ENCODE data around the gene DLG1.
"Not testable (repeated sequence)": the region's sequence is repeated elsewhere in the genome, so short reads cannot be mapped to it uniquely, and the experiment has no call there.

DLG1 gene

GRCh38 chr3:197203714-197204146, 94.7 kb downstream of the DLG1 start:
- H3K9me3 ChIP-seq (ENCODE audit: control insufficient read depth, insufficient read depth, low read length) = no peaks in the 10 kb centered on the region
- no peak overlapping the region for H3K4me3 ChIP-seq (ENCODE audit: low read depth, low read length)
- no peak overlapping the region for H3K9ac ChIP-seq (ENCODE audit: low read depth, low read length)
- no peaks in the 10 kb centered on the region for H3K27me3 ChIP-seq (ENCODE audit: control insufficient read depth, insufficient read depth, low read length)
- peaks cover 25% of the 10 kb centered on the region for H3K4me1 ChIP-seq (ENCODE audit: control insufficient read depth, insufficient read depth, low read length)
- no peaks in the 10 kb centered on the region for H3K36me3 ChIP-seq (ENCODE audit: control insufficient read depth, insufficient read depth, low read length)

- Histone ChIP-seq H3K4me3 (ENCODE audit: low read depth, low read length) (no peak overlapping the region), H3K9ac (ENCODE audit: low read depth, low read length) (no peak overlapping the region), H3K9me3 (ENCODE audit: control insufficient read depth, insufficient read depth, low read length) (no peaks in the 10 kb centered on the region), H3K4me1 (ENCODE audit: control insufficient read depth, insufficient read depth, low read length) (peaks cover 25% of the 10 kb centered on the region), H3K27me3 (ENCODE audit: control insufficient read depth, insufficient read depth, low read length) (no peaks in the 10 kb centered on the region), H3K36me3 (ENCODE audit: control insufficient read depth, insufficient read depth, low read length) (no peaks in the 10 kb centered on the region)
These were observed 95.7 kb downstream of the DLG1 start for GRCh38 chr3:197202694-197203093.

GRCh38 chr3:197201791-197202452, 96.5 kb downstream of the DLG1 start:
- no peak overlapping the region for H3K9ac ChIP-seq (ENCODE audit: low read depth, low read length)
- H3K27me3 ChIP-seq (ENCODE audit: control insufficient read depth, insufficient read depth, low read length) = no peaks in the 10 kb centered on the region
- H3K9me3 ChIP-seq (ENCODE audit: control insufficient read depth, insufficient read depth, low read length) = no peaks in the 10 kb centered on the region
- H3K36me3 ChIP-seq (ENCODE audit: control insufficient read depth, insufficient read depth, low read length) = no peaks in the 10 kb centered on the region
- H3K4me3 ChIP-seq (ENCODE audit: low read depth, low read length) = no peak overlapping the region
- peaks cover 25% of the 10 kb centered on the region for H3K4me1 ChIP-seq (ENCODE audit: control insufficient read depth, insufficient read depth, low read length)

- H3K27me3 ChIP-seq (ENCODE audit: control insufficient read depth, insufficient read depth, low read length); H3K36me3 ChIP-seq (ENCODE audit: control insufficient read depth, insufficient read depth, low read length); H3K4me3 ChIP-seq (ENCODE audit: low read depth, low read length); H3K9me3 ChIP-seq (ENCODE audit: control insufficient read depth, insufficient read depth, low read length); H3K9ac ChIP-seq (ENCODE audit: low read depth, low read length): not testable (repeated sequence)
- H3K4me1 ChIP-seq (ENCODE audit: control insufficient read depth, insufficient read depth, low read length) = peaks cover 25% of the 10 kb centered on the region
These were observed 97.6 kb downstream of the DLG1 start for GRCh38 chr3:197200856-197201255.

- Histone ChIP-seq H3K27me3 (ENCODE audit: control insufficient read depth, insufficient read depth, low read length) (no peaks in the 10 kb centered on the region), H3K4me3 (ENCODE audit: low read depth, low read length) (no peak overlapping the region), H3K4me1 (ENCODE audit: control insufficient read depth, insufficient read depth, low read length) (peaks cover 1% of the 10 kb centered on the region), H3K36me3 (ENCODE audit: control insufficient read depth, insufficient read depth, low read length) (no peaks in the 10 kb centered on the region), H3K9me3 (ENCODE audit: control insufficient read depth, insufficient read depth, low read length) (no peaks in the 10 kb centered on the region), H3K9ac (ENCODE audit: low read depth, low read length) (no peak overlapping the region)
These were observed 101.1 kb downstream of the DLG1 start for GRCh38 chr3:197197334-197197733.

- no peaks in the 10 kb centered on the region for H3K27me3 ChIP-seq (ENCODE audit: control insufficient read depth, insufficient read depth, low read length)
- no peak overlapping the region for H3K9ac ChIP-seq (ENCODE audit: low read depth, low read length)
- no peaks in the 10 kb centered on the region for H3K36me3 ChIP-seq (ENCODE audit: control insufficient read depth, insufficient read depth, low read length)
- H3K9me3 ChIP-seq (ENCODE audit: control insufficient read depth, insufficient read depth, low read length) = no peaks in the 10 kb centered on the region
- H3K4me3 ChIP-seq (ENCODE audit: low read depth, low read length) = no peak overlapping the region
- H3K4me1 ChIP-seq (ENCODE audit: control insufficient read depth, insufficient read depth, low read length) = no peaks in the 10 kb centered on the region
These were observed 102.2 kb downstream of the DLG1 start for GRCh38 chr3:197196192-197196591.

- H3K4me1 ChIP-seq (ENCODE audit: control insufficient read depth, insufficient read depth, low read length) = no peaks in the 10 kb centered on the region
- H3K36me3 ChIP-seq (ENCODE audit: control insufficient read depth, insufficient read depth, low read length) = no peaks in the 10 kb centered on the region
- no peak overlapping the region for H3K9ac ChIP-seq (ENCODE audit: low read depth, low read length)
- H3K4me3 ChIP-seq (ENCODE audit: low read depth, low read length) = no peak overlapping the region
- no peaks in the 10 kb centered on the region for H3K9me3 ChIP-seq (ENCODE audit: control insufficient read depth, insufficient read depth, low read length)
- no peaks in the 10 kb centered on the region for H3K27me3 ChIP-seq (ENCODE audit: control insufficient read depth, insufficient read depth, low read length)
These were observed 103.1 kb downstream of the DLG1 start for GRCh38 chr3:197195326-197195725.

- H3K9me3 ChIP-seq (ENCODE audit: control insufficient read depth, insufficient read depth, low read length); H3K27me3 ChIP-seq (ENCODE audit: control insufficient read depth, insufficient read depth, low read length); H3K9ac ChIP-seq (ENCODE audit: low read depth, low read length); H3K4me3 ChIP-seq (ENCODE audit: low read depth, low read length); H3K36me3 ChIP-seq (ENCODE audit: control insufficient read depth, insufficient read depth, low read length); H3K4me1 ChIP-seq (ENCODE audit: control insufficient read depth, insufficient read depth, low read length): not testable (repeated sequence)
These were observed 104.7 kb downstream of the DLG1 start for GRCh38 chr3:197193759-197194158.

- Histone ChIP-seq H3K4me3 (ENCODE audit: low read depth, low read length) (no peak overlapping the region), H3K9me3 (ENCODE audit: control insufficient read depth, insufficient read depth, low read length) (no peaks in the 10 kb centered on the region), H3K36me3 (ENCODE audit: control insufficient read depth, insufficient read depth, low read length) (no peaks in the 10 kb centered on the region), H3K4me1 (ENCODE audit: control insufficient read depth, insufficient read depth, low read length) (no peaks in the 10 kb centered on the region), H3K27me3 (ENCODE audit: control insufficient read depth, insufficient read depth, low read length) (no peaks in the 10 kb centered on the region), H3K9ac (ENCODE audit: low read depth, low read length) (no peak overlapping the region)
These were observed 106.5 kb downstream of the DLG1 start for GRCh38 chr3:197191897-197192296.

GRCh38 chr3:197189623-197190022, 108.8 kb downstream of the DLG1 start:
- H3K4me3 ChIP-seq (ENCODE audit: low read depth, low read length) = no peak overlapping the region
- no peaks in the 10 kb centered on the region for H3K36me3 ChIP-seq (ENCODE audit: control insufficient read depth, insufficient read depth, low read length)
- H3K27me3 ChIP-seq (ENCODE audit: control insufficient read depth, insufficient read depth, low read length) = no peaks in the 10 kb centered on the region
- no peak overlapping the region for H3K9ac ChIP-seq (ENCODE audit: low read depth, low read length)
- no peaks in the 10 kb centered on the region for H3K4me1 ChIP-seq (ENCODE audit: control insufficient read depth, insufficient read depth, low read length)
- no peaks in the 10 kb centered on the region for H3K9me3 ChIP-seq (ENCODE audit: control insufficient read depth, insufficient read depth, low read length)

- Histone ChIP-seq H3K4me3 (ENCODE audit: low read depth, low read length) (no peak overlapping the region), H3K9me3 (ENCODE audit: control insufficient read depth, insufficient read depth, low read length) (no peaks in the 10 kb centered on the region), H3K4me1 (ENCODE audit: control insufficient read depth, insufficient read depth, low read length) (no peaks in the 10 kb centered on the region), H3K36me3 (ENCODE audit: control insufficient read depth, insufficient read depth, low read length) (no peaks in the 10 kb centered on the region), H3K9ac (ENCODE audit: low read depth, low read length) (no peak overlapping the region), H3K27me3 (ENCODE audit: control insufficient read depth, insufficient read depth, low read length) (no peaks in the 10 kb centered on the region)
These were observed 109.4 kb downstream of the DLG1 start for GRCh38 chr3:197188963-197189362.

GRCh38 chr3:197186887-197187588, 111.4 kb downstream of the DLG1 start:
- H3K9me3 ChIP-seq (ENCODE audit: control insufficient read depth, insufficient read depth, low read length) = no peaks in the 10 kb centered on the region
- no peaks in the 10 kb centered on the region for H3K36me3 ChIP-seq (ENCODE audit: control insufficient read depth, insufficient read depth, low read length)
- no peak overlapping the region for H3K4me3 ChIP-seq (ENCODE audit: low read depth, low read length)
- no peak overlapping the region for H3K9ac ChIP-seq (ENCODE audit: low read depth, low read length)
- no peaks in the 10 kb centered on the region for H3K4me1 ChIP-seq (ENCODE audit: control insufficient read depth, insufficient read depth, low read length)
- no peaks in the 10 kb centered on the region for H3K27me3 ChIP-seq (ENCODE audit: control insufficient read depth, insufficient read depth, low read length)
